ENCODE measurements around the gene NOP14. TPM values are rescaled to one million over a fixed set of nuclear protein-coding genes. Genes with fewer than 3 reads are reported as not detected.
A peak's percentile ranks its signal among the peaks of the same experiment; 100 is the strongest.

NOP14 gene
- total RNA-seq, 4 donors from 2014 or later, result 18.2 to 39.6 (median 26.8) TPM

DNA sequence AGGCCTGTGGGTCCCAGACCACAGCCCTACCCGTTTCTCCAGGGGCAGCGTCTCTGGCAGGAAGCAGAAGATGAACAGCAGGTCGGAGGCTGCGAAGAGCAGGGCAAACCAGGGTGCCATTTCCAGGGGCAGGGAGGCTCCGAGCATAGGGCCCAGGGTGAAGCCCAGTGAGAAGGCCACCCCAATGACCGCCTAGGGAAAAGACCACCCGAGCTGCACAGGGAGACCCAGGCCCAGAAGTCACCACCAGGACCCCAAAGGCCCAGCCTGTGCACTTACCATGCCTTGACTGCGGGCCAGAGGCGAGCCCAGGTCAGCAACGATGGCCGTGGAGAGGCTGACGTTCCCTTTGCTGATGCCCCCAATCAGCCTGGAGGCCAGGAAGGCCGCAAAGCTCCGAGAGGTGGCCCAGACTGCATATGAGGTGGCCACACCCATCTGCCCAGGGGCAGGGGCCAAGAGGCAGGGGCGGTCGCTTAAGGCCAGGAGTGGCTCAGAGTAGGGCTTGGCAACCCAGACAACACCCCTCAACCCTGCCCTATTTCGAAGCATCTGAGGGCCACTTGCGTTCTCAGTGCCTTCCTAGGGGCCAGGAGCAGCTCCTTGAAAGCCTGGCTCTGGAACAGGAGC, 30.8 kb downstream of the NOP14 start:
- Histone ChIP-seq H3K27ac (peak overlapping the region in 3 of 4 donors; percentile 89 to 95 (median 95)), H3K9me3 (no peaks in the 10 kb centered on the region), H3K4me1 (peaks cover 0 to 65% (median 37%) of the 10 kb centered on the region in 4 donors), H3K36me3 (peaks cover 0 to 65% (median 18%) of the 10 kb centered on the region in 3 donors), H3K27me3 (no peaks in the 10 kb centered on the region), H3K4me3 (no peak overlapping the region)
- no peak for DNase-seq (ENCODE audit: low spot score in 2 of 2)
- TF ChIP-seq, protein P1, sequence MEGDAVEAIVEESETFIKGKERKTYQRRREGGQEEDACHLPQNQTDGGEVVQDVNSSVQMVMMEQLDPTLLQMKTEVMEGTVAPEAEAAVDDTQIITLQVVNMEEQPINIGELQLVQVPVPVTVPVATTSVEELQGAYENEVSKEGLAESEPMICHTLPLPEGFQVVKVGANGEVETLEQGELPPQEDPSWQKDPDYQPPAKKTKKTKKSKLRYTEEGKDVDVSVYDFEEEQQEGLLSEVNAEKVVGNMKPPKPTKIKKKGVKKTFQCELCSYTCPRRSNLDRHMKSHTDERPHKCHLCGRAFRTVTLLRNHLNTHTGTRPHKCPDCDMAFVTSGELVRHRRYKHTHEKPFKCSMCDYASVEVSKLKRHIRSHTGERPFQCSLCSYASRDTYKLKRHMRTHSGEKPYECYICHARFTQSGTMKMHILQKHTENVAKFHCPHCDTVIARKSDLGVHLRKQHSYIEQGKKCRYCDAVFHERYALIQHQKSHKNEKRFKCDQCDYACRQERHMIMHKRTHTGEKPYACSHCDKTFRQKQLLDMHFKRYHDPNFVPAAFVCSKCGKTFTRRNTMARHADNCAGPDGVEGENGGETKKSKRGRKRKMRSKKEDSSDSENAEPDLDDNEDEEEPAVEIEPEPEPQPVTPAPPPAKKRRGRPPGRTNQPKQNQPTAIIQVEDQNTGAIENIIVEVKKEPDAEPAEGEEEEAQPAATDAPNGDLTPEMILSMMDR (IDR thresholded peaks at IDR 0.05), result no peak
- TF ChIP-seq POLR2A (IDR thresholded peaks at IDR 0.05) (no peak), EP300 (IDR thresholded peaks at IDR 0.05) (no peak)
- 81 to 87% methylated on average over 15 to 17 of the region's 18 CpGs for WGBS, 2 donors

DNA sequence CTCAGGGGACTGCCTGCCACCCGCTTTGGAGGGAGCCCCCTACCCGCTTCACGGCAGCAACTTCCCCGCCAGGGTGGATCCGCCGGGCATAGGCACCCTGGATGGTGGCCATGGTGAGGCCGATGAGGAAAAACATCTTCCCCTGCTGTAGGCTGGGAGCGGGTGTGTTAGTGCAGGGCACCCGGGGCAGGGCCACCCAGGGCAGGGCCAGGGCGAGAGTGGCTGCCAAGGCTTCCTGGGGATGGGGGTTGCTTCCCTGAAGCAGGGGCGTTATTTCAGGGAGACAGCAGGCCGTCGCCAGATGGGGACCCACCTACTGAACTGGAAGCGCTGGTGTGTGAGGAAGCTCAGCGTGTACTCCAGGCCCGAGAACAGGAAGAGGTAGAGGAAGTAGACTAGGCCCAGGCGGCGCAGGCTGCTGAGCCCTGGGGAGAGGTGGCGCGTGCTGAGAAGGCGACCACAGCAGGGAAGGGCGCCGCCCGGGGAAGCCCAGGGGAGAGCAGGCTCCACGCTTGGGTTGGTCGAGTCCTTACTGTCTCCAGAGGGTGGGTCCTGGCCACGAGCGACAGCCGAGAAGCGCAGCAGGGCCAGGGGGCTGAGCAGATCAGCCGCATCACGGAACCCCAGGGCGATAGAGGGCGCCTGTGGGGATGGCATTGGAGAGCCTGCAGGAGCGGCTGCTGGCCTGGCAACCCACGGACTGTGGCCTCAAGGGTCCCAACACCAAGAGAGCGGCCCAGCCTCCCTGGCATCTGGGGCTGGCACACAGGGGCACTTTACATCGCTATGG, 31.5 kb downstream of the NOP14 start:
- H3K4me3 ChIP-seq, result no peak overlapping the region
- peak in 1 of 2 donors; percentile 44 for DNase-seq (ENCODE audit: low spot score in 2 of 2)
- TF ChIP-seq, protein P1 (IDR thresholded peaks at IDR 0.05), result peak in 1 of 5 experiments; percentile 16
- no peak for TF ChIP-seq POLR2A (IDR thresholded peaks at IDR 0.05)
- peak in 1 of 2 donors; percentile 25 for TF ChIP-seq EP300 (IDR thresholded peaks at IDR 0.05)
- peaks cover 0 to 58% (median 37%) of the 10 kb centered on the region in 4 donors for H3K4me1 ChIP-seq
- H3K27me3 ChIP-seq, result no peaks in the 10 kb centered on the region
- WGBS, 2 donors, result 69 to 72% methylated on average over 34 to 37 of the region's 38 CpGs
- H3K9me3 ChIP-seq, result no peaks in the 10 kb centered on the region
- peaks cover 0 to 65% (median 18%) of the 10 kb centered on the region in 3 donors for H3K36me3 ChIP-seq
- peak overlapping the region in 3 of 4 donors; percentile 89 to 95 (median 95) for H3K27ac ChIP-seq

DNA sequence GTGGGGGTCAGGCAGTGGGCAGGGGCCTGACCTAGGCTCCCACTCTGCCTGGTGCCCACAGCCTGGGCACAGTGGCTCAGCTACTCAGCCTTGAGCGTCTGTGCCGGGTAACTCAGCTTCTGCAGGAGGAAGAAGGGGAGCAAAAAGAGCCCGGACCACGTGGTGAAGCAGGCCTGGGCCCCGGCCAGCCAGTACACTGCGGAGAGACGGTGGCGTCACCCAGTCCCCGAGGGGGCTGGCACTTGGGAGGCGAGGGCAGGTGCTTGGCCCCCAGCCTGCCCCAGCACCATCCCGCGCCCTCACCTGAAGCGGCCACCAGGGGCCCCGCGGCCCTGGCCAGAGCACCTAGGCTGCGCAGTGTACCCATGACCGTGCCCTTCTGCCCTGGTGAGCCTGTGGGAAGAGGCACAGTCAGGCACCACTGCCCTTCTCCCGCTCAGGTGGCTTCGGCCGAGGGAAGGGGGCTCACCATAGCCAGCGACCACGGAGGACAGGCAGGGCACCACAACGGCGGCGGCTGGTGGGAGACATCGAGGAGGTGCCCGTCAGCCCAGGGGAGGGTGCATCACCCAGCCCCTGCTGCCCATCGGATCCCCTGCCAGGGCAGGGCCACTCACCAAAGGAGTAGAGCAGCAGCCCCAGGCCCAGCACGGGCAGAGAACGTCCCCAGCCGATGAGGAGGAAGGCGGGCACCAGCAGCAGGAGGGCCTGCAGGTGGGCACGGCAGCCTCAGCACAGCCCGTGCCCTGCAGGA, 32.3 kb downstream of the NOP14 start:
- TF ChIP-seq, protein P1 (IDR thresholded peaks at IDR 0.05), result peak in 1 of 5 experiments; percentile 21
- TF ChIP-seq EP300 (IDR thresholded peaks at IDR 0.05), result no peak
- Histone ChIP-seq H3K4me1 (peaks cover 0 to 50% (median 33%) of the 10 kb centered on the region in 4 donors), H3K27ac (peak overlapping the region in 3 of 4 donors; percentile 89 to 95 (median 95)), H3K36me3 (peaks cover 0 to 71% (median 18%) of the 10 kb centered on the region in 3 donors), H3K4me3 (no peak overlapping the region), H3K9me3 (no peaks in the 10 kb centered on the region), H3K27me3 (no peaks in the 10 kb centered on the region)
- 76 to 86% methylated on average over 17 to 34 of the region's 34 CpGs for WGBS, 2 donors
- DNase-seq (ENCODE audit: low spot score in 2 of 2), result no peak

DNA sequence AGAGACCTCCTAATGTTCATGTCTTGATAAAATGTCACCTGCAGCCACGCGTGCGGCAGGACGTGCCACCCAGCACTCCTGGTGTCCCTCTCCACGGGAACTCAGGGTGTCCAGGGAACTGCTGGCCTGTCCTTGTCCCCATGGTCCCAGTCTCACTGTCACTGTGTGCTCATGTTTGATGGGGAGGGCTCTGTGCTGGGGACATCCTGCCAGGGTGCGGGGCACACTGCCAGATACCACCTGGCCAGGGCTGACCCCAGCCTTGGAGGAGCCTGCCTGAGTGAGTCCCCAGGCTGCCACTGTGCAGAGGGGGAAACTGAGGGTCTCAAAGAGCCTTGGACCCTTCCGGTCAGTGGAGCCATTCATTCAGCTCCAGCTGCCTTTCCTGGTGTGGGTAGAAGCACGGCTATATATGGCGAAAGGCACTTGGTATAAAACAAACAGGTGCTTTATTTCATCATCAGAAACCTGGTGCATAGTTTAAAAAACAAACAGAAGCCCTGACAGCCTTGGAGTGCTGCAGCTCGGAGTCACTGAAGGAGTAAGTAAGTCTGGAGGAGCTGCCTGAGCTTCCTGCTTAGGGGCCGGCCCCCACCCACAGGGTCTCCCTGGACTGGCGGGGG, 33.0 kb downstream of the NOP14 start:
- Histone ChIP-seq H3K36me3 (peaks cover 0 to 78% (median 18%) of the 10 kb centered on the region in 3 donors), H3K27ac (peak overlapping the region in 3 of 4 donors; percentile 89 to 95 (median 95)), H3K9me3 (no peaks in the 10 kb centered on the region), H3K4me3 (no peak overlapping the region), H3K4me1 (peaks cover 0 to 43% (median 26%) of the 10 kb centered on the region in 4 donors), H3K27me3 (no peaks in the 10 kb centered on the region)
- DNase-seq (ENCODE audit: low spot score in 2 of 2), result no peak
- 76 to 87% methylated on average over 10 to 12 of the region's 12 CpGs for WGBS, 2 donors
- TF ChIP-seq EP300 (IDR thresholded peaks at IDR 0.05) (no peak), POLR2A (IDR thresholded peaks at IDR 0.05) (no peak)
- TF ChIP-seq, protein P1 (IDR thresholded peaks at IDR 0.05), result no peak

All from tibial nerve (tissue), 4 donors.